Measurements from ENCODE around the gene MINK1. TPM values are rescaled to one million over a fixed set of nuclear protein-coding genes. Genes with fewer than 3 reads are reported as not detected.
"Not testable (repeated sequence)": the region's sequence is repeated elsewhere in the genome, so short reads cannot be mapped to it uniquely, and the experiment has no call there.

MINK1 gene
- total RNA-seq, 2 donors from 2014 or later = 72.4 to 98.2 TPM

- Mint-ChIP-seq H3K27me3 (no peaks in the 10 kb centered on the region), H3K4me1 (ENCODE audit: low read depth in 2 of 2) (peaks cover 4 to 20% of the 10 kb centered on the region in 2 donors), H3K4me3 (no peak overlapping the region), H3K27ac (no peak overlapping the region), H3K9me3 (no peaks in the 10 kb centered on the region), H3K36me3 (no peaks in the 10 kb centered on the region)
- ATAC-seq = no peak
- DNase-seq (ENCODE audit: low spot score) = no peak
Measured at GRCh38 chr17:4859816-4860625, 26.9 kb downstream of the MINK1 start.

GRCh38 chr17:4860651-4861050 is 27.5 kb downstream of the MINK1 start:
- Mint-ChIP-seq H3K36me3 (no peaks in the 10 kb centered on the region), H3K27me3 (no peaks in the 10 kb centered on the region), H3K4me1 (ENCODE audit: low read depth in 2 of 2) (peaks cover 4 to 20% of the 10 kb centered on the region in 2 donors), H3K9me3 (no peaks in the 10 kb centered on the region), H3K4me3 (no peak overlapping the region), H3K27ac (no peak overlapping the region)
- DNase-seq (ENCODE audit: low spot score) (no peak), ATAC-seq (no peak)

GRCh38 chr17:4861052-4861451 is 27.9 kb downstream of the MINK1 start:
- Mint-ChIP-seq H3K27ac (no peak overlapping the region), H3K4me1 (ENCODE audit: low read depth in 2 of 2) (peaks cover 4 to 20% of the 10 kb centered on the region in 2 donors), H3K9me3 (no peaks in the 10 kb centered on the region), H3K27me3 (no peaks in the 10 kb centered on the region), H3K36me3 (no peaks in the 10 kb centered on the region), H3K4me3 (no peak overlapping the region)
- DNase-seq (ENCODE audit: low spot score) (no peak), ATAC-seq (no peak)

GRCh38 chr17:4862720-4863119 is 29.6 kb downstream of the MINK1 start:
- Mint-ChIP-seq H3K36me3 (no peaks in the 10 kb centered on the region), H3K9me3 (no peaks in the 10 kb centered on the region), H3K4me3 (no peak overlapping the region), H3K27me3 (no peaks in the 10 kb centered on the region), H3K27ac (no peak overlapping the region), H3K4me1 (ENCODE audit: low read depth in 2 of 2) (peaks cover 4 to 12% of the 10 kb centered on the region in 2 donors)
- no peak for DNase-seq (ENCODE audit: low spot score)
- ATAC-seq = no peak

- peaks cover 4 to 14% of the 10 kb centered on the region in 2 donors for H3K4me1 Mint-ChIP-seq (ENCODE audit: low read depth in 2 of 2)
- H3K36me3 Mint-ChIP-seq = no peaks in the 10 kb centered on the region
- H3K4me3 Mint-ChIP-seq = no peak overlapping the region
- H3K27ac Mint-ChIP-seq = no peak overlapping the region
- H3K27me3 Mint-ChIP-seq = no peaks in the 10 kb centered on the region
- DNase-seq (ENCODE audit: low spot score) (no peak), ATAC-seq (no peak)
- H3K9me3 Mint-ChIP-seq = no peaks in the 10 kb centered on the region
Measured at GRCh38 chr17:4863321-4863720, 30.2 kb downstream of the MINK1 start.

GRCh38 chr17:4867535-4867934 is 34.4 kb downstream of the MINK1 start:
- not testable (repeated sequence) for H3K4me3 Mint-ChIP-seq; H3K4me1 Mint-ChIP-seq (ENCODE audit: low read depth in 2 of 2); H3K36me3 Mint-ChIP-seq; H3K27ac Mint-ChIP-seq; H3K27me3 Mint-ChIP-seq; ATAC-seq; H3K9me3 Mint-ChIP-seq
- peak; percentile 18 for DNase-seq (ENCODE audit: low spot score)

- not testable (repeated sequence) for H3K27me3 Mint-ChIP-seq, H3K4me3 Mint-ChIP-seq, ATAC-seq, H3K9me3 Mint-ChIP-seq, H3K36me3 Mint-ChIP-seq, H3K27ac Mint-ChIP-seq
- H3K4me1 Mint-ChIP-seq (ENCODE audit: low read depth in 2 of 2) = peaks cover 10 to 11% of the 10 kb centered on the region in 2 donors
- DNase-seq (ENCODE audit: low spot score) = peak; percentile 26
Measured at GRCh38 chr17:4869058-4869998, 36.2 kb downstream of the MINK1 start.

- Mint-ChIP-seq H3K4me1 (ENCODE audit: low read depth in 2 of 2) (peaks cover 10 to 13% of the 10 kb centered on the region in 2 donors), H3K27ac (no peak overlapping the region), H3K27me3 (no peaks in the 10 kb centered on the region), H3K9me3 (no peaks in the 10 kb centered on the region), H3K36me3 (no peaks in the 10 kb centered on the region), H3K4me3 (no peak overlapping the region)
- no peak for ATAC-seq
- no peak for DNase-seq (ENCODE audit: low spot score)
Measured at GRCh38 chr17:4870855-4871254, 37.7 kb downstream of the MINK1 start.

GRCh38 chr17:4872786-4873185 is 39.6 kb downstream of the MINK1 start:
- ATAC-seq (no peak), DNase-seq (ENCODE audit: low spot score) (peak; percentile 22)
- Mint-ChIP-seq H3K27me3 (no peaks in the 10 kb centered on the region), H3K4me3 (no peak overlapping the region), H3K27ac (peak overlapping the region in 1 of 2 donors; percentile 13), H3K9me3 (no peaks in the 10 kb centered on the region), H3K36me3 (no peaks in the 10 kb centered on the region), H3K4me1 (ENCODE audit: low read depth in 2 of 2) (peaks cover 10 to 13% of the 10 kb centered on the region in 2 donors)

GRCh38 chr17:4877089-4877488 is 43.9 kb downstream of the MINK1 start:
- no peak for DNase-seq (ENCODE audit: low spot score)
- no peak for ATAC-seq
- Mint-ChIP-seq H3K4me1 (ENCODE audit: low read depth in 2 of 2) (peaks cover 12 to 13% of the 10 kb centered on the region in 2 donors), H3K27me3 (no peaks in the 10 kb centered on the region), H3K27ac (no peak overlapping the region), H3K9me3 (no peaks in the 10 kb centered on the region), H3K4me3 (no peak overlapping the region), H3K36me3 (no peaks in the 10 kb centered on the region)

- Mint-ChIP-seq H3K9me3 (no peaks in the 10 kb centered on the region), H3K27me3 (no peaks in the 10 kb centered on the region), H3K36me3 (no peaks in the 10 kb centered on the region), H3K4me3 (no peak overlapping the region), H3K4me1 (ENCODE audit: low read depth in 2 of 2) (peaks cover 0 to 10% of the 10 kb centered on the region in 2 donors), H3K27ac (no peak overlapping the region)
- ATAC-seq (no peak), DNase-seq (ENCODE audit: low spot score) (no peak)
Measured at GRCh38 chr17:4879601-4880000, 46.5 kb downstream of the MINK1 start.

GRCh38 chr17:4880857-4881256 is 47.7 kb downstream of the MINK1 start:
- Mint-ChIP-seq H3K9me3 (no peaks in the 10 kb centered on the region), H3K36me3 (no peaks in the 10 kb centered on the region), H3K27ac (no peak overlapping the region), H3K4me3 (no peak overlapping the region), H3K4me1 (ENCODE audit: low read depth in 2 of 2) (peaks cover 0 to 15% of the 10 kb centered on the region in 2 donors), H3K27me3 (no peaks in the 10 kb centered on the region)
- ATAC-seq (no peak), DNase-seq (ENCODE audit: low spot score) (no peak)

GRCh38 chr17:4881761-4882555 is 48.8 kb downstream of the MINK1 start:
- H3K27me3 Mint-ChIP-seq = no peaks in the 10 kb centered on the region
- no peak for DNase-seq (ENCODE audit: low spot score)
- no peaks in the 10 kb centered on the region for H3K9me3 Mint-ChIP-seq
- no peaks in the 10 kb centered on the region for H3K36me3 Mint-ChIP-seq
- peak; percentile 70 to 79 for ATAC-seq
- H3K4me3 Mint-ChIP-seq = no peak overlapping the region
- H3K27ac Mint-ChIP-seq = no peak overlapping the region
- H3K4me1 Mint-ChIP-seq (ENCODE audit: low read depth in 2 of 2) = peaks cover 0 to 15% of the 10 kb centered on the region in 2 donors

All from natural killer cell treated with Interleukin-12 subunit alpha and Interleukin-12 subunit beta and Interleukin-15 and Interleukin-18, amount 100 ng/mL, for 72 hours (primary cell).